Caco-2 (cell line): Measurements from ENCODE around the gene CD63. TPM values are rescaled to one million over a fixed set of nuclear protein-coding genes. Genes with fewer than 3 reads are reported as not detected.
"Not testable (repeated sequence)": the region's sequence is repeated elsewhere in the genome, so short reads cannot be mapped to it uniquely, and the experiment has no call there.

Experiments
- BruUV-seq: library from RNA; stranded (reverse); fragments of 400-500 nt; replicated peaks from 2 replicates; lab custom pipeline; 2021; lab: Mats Ljungman, UMichigan
- CTCF ChIA-PET: fragments of 300-600 bp; sonication (Branson Sonifier 250); formaldehyde crosslinking; loops from one replicate; lab custom pipeline; 2022; ENCODE audit warnings: antibody characterized with exemption; lab: Charles Lee
- POLR2A ChIA-PET: fragments of 300-600 bp; sonication (Branson Sonifier 250); formaldehyde crosslinking; loops from one replicate; lab custom pipeline; 2022; ENCODE audit warnings: antibody characterized with exemption; lab: Charles Lee
- DNase-seq, 2 experiments: peaks; one replicate each; pipeline versions ENCODE4 v3.0.0 to v3.0.0-alpha.2; 2020 to 2022
- H3K27me3 ChIP-seq: replicated peaks from 2 replicates; pipeline ENCODE4 v1.6.0; 2011; ENCODE audit warnings: low read length; ENCODE audit not compliant: control insufficient read depth, insufficient read depth
- H3K36me3 ChIP-seq: 2 replicates; pipeline ENCODE4 v1.5.1; 2011; ENCODE audit warnings: low read length; ENCODE audit not compliant: control insufficient read depth, insufficient read depth
- H3K4me1 ChIP-seq: fragments of 250-450 bp; sonication (Bioruptor Pico); 2 replicates; pipeline ENCODE4 v1.5.1; 2020; ENCODE audit warnings: mild to moderate bottlenecking
- H3K4me3 ChIP-seq: 2 replicates; pipeline ENCODE4 v1.5.1; 2011; ENCODE audit warnings: low read depth, mild to moderate bottlenecking, control low read depth, low read length
- H3K9me3 ChIP-seq: fragments of 250-450 bp; sonication (Bioruptor Pico); 2 replicates; pipeline ENCODE4 v1.5.1; 2020; ENCODE audit warnings: mild to moderate bottlenecking, moderate library complexity
- H3K27ac Mint-ChIP-seq: one replicate; pipeline ENCODE4 v1.8.0; 2022; ENCODE audit warnings: mixed read lengths; ENCODE audit not compliant: unreplicated experiment
- H3K27me3 Mint-ChIP-seq: one replicate; pipeline ENCODE4 v1.8.0; 2022; ENCODE audit warnings: mixed read lengths; ENCODE audit not compliant: insufficient read depth, unreplicated experiment
- H3K36me3 Mint-ChIP-seq: one replicate; pipeline ENCODE4 v1.8.0; 2022; ENCODE audit warnings: mild to moderate bottlenecking, mixed read lengths; ENCODE audit not compliant: insufficient read depth, unreplicated experiment
- H3K4me1 Mint-ChIP-seq: one replicate; pipeline ENCODE4 v1.8.0; 2022; ENCODE audit warnings: low read depth, mixed read lengths; ENCODE audit not compliant: unreplicated experiment
- H3K4me3 Mint-ChIP-seq: one replicate; pipeline ENCODE4 v1.8.0; 2022; ENCODE audit warnings: mild to moderate bottlenecking, moderate library complexity, mixed read lengths; ENCODE audit not compliant: unreplicated experiment
- H3K9me3 Mint-ChIP-seq: one replicate; pipeline ENCODE4 v1.8.0; 2022; ENCODE audit warnings: mixed read lengths; ENCODE audit not compliant: unreplicated experiment
- intact Hi-C: fragments of 100-400 bp; cut with micrococcal nuclease; formaldehyde crosslinking; loops from one replicate; pipeline ENCODE4 v1.10.0; 2022; ENCODE audit not compliant: unreplicated experiment
- total RNA-seq: library from RNA; stranded (reverse); gene quantifications from 2 replicates; pipeline ENCODE4 v1.2.3, GENCODE V29; 2022
- TF ChIP-seq, protein P1 (sequence below), 2 experiments: fragments of 200-600 bp in 1 of 2; IDR thresholded peaks; 1 replicate in 1 of 2; 2 replicates in 1 of 2; pipeline versions ENCODE4 v1.5.1 to v1.8.0; 2011 to 2022; ENCODE audit warnings: antibody characterized with exemption in 1 of 2, control low read depth in 1 of 2, inconsistent platforms in 1 of 2, low read depth in 1 of 2, low read length in 1 of 2, mild to moderate bottlenecking in 1 of 2, moderate library complexity in 1 of 2; ENCODE audit not compliant: insufficient read depth in 1 of 2, severe bottlenecking in 1 of 2, unreplicated experiment in 1 of 2

The CD63 gene
- total RNA-seq, 1 experiment from 2014 or later, result 947 TPM

GRCh38 chr12:55762646-55763045 lies 33.8 kb upstream of the CD63 start:
- H3K36me3 Mint-ChIP-seq, result peaks cover 72% of the 10 kb centered on the region
- H3K27me3 Mint-ChIP-seq, result no peaks in the 10 kb centered on the region
- H3K36me3 ChIP-seq, result peaks cover under 1% of the 10 kb centered on the region; the same call in 1 of the 2 replicates

DNA sequence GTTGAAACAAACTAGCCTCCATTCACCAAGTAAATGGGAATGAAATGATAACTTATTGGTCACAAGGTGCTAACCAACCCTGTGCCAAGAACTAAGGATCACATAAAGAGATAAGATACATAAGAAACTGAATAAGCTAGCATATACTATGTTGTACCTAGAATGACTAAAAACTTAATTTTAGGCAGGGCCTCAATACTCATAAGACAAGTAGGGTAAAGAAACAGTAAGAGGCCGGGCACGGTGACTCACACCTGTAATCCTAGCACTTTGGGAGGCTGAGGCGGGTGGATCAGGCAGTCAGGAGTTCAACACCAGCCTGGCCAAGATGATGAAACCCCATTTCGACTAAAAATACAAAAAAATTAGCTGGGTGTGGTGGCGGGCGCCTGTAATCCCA lies 31.9 kb upstream of the CD63 start:
- Histone ChIP-seq H3K36me3 (peaks cover 4% of the 10 kb centered on the region), H3K4me3 (no peak overlapping the region), H3K9me3 (no peaks in the 10 kb centered on the region), H3K4me1 (no peaks in the 10 kb centered on the region), H3K27me3 (no peaks in the 10 kb centered on the region)
- POLR2A ChIA-PET, result no interaction called here
- H3K27me3 Mint-ChIP-seq, result no peaks in the 10 kb centered on the region
- intact Hi-C loops, result no loop called here
- H3K4me3 Mint-ChIP-seq, result no peak overlapping the region
- H3K27ac Mint-ChIP-seq, result no peak overlapping the region
- CTCF ChIA-PET, result no interaction called here
- no TSS peak for BruUV-seq
- H3K4me1 Mint-ChIP-seq, result no peaks in the 10 kb centered on the region
- no peak for DNase-seq
- TF ChIP-seq, protein P1, sequence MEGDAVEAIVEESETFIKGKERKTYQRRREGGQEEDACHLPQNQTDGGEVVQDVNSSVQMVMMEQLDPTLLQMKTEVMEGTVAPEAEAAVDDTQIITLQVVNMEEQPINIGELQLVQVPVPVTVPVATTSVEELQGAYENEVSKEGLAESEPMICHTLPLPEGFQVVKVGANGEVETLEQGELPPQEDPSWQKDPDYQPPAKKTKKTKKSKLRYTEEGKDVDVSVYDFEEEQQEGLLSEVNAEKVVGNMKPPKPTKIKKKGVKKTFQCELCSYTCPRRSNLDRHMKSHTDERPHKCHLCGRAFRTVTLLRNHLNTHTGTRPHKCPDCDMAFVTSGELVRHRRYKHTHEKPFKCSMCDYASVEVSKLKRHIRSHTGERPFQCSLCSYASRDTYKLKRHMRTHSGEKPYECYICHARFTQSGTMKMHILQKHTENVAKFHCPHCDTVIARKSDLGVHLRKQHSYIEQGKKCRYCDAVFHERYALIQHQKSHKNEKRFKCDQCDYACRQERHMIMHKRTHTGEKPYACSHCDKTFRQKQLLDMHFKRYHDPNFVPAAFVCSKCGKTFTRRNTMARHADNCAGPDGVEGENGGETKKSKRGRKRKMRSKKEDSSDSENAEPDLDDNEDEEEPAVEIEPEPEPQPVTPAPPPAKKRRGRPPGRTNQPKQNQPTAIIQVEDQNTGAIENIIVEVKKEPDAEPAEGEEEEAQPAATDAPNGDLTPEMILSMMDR (IDR thresholded peaks at IDR 0.05; ENCODE audit: insufficient read depth in 1 of 2, low read depth in 1 of 2, low read length in 1 of 2, severe bottlenecking in 1 of 2, unreplicated experiment in 1 of 2), result no peak
- H3K36me3 Mint-ChIP-seq, result peaks cover 70% of the 10 kb centered on the region
- no peaks in the 10 kb centered on the region for H3K9me3 Mint-ChIP-seq

More at GRCh38 chr12:55762646-55763045, 33.8 kb upstream of the CD63 start:
- ChIA-PET POLR2A (no interaction called here), CTCF (no interaction called here)
- Mint-ChIP-seq H3K4me3 (no peak overlapping the region), H3K27ac (no peak overlapping the region), H3K4me1 (no peaks in the 10 kb centered on the region), H3K9me3 (no peaks in the 10 kb centered on the region)
- no peaks in the 10 kb centered on the region for H3K4me1 ChIP-seq
- TF ChIP-seq, protein P1 (IDR thresholded peaks at IDR 0.05; ENCODE audit: insufficient read depth in 1 of 2, low read depth in 1 of 2, low read length in 1 of 2, severe bottlenecking in 1 of 2, unreplicated experiment in 1 of 2), result no peak
- no TSS peak for BruUV-seq
- H3K4me3 ChIP-seq, result no peak overlapping the region
- intact Hi-C loops, result no loop called here
- no peaks in the 10 kb centered on the region for H3K27me3 ChIP-seq
- no peaks in the 10 kb centered on the region for H3K9me3 ChIP-seq
- DNase-seq, result no peak

DNA sequence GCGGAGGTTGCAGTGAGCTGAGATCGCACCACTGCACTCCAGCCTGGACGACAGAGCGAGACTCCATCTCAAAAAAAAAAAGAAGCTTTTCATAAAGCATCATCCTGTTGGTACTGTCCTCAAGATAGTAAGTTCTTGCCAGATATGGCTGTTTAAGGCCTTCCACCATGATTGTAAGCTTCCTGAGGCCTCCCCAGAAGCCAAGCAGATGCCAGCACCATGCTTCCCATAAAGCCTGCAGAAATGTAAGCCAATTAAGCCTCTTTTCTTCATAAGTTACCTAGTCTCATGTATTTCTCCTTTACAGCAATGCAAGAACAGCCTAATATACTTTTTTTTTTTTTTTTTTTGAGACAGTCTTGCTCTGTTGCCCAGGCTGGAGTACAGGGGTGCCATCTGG lies 29.8 kb upstream of the CD63 start:
- H3K27me3 Mint-ChIP-seq, H3K9me3 ChIP-seq, H3K4me1 Mint-ChIP-seq, H3K27ac Mint-ChIP-seq, H3K36me3 ChIP-seq, H3K4me1 ChIP-seq, BruUV-seq, H3K9me3 Mint-ChIP-seq, CTCF ChIA-PET, intact Hi-C loops, DNase-seq, H3K4me3 ChIP-seq, POLR2A ChIA-PET, H3K27me3 ChIP-seq, H3K4me3 Mint-ChIP-seq: not testable (repeated sequence)
- H3K36me3 Mint-ChIP-seq, result peaks cover 80% of the 10 kb centered on the region

DNA sequence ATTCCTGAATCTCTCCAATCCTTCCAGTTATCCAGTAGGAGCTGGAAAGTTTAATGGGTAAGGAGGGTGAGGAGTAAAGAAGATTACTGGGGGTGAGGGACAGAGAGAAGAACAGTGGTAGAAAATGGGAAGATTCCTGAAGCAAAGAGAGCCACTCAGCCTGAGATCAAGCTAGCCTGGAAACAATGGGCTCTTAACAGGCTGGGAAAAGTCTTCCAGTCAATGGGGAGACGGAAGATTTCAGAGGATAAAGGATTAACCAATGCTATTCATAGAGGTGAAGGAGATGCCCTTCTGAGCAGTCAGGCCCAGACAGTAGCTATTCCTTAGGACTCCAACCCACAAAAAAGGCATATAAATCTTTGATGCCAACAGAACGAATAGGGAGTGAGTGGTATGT lies 28.9 kb upstream of the CD63 start:
- peaks cover 89% of the 10 kb centered on the region for H3K36me3 Mint-ChIP-seq
- Histone ChIP-seq H3K9me3 (no peaks in the 10 kb centered on the region), H3K36me3 (peaks cover 4% of the 10 kb centered on the region), H3K27me3 (no peaks in the 10 kb centered on the region), H3K4me3 (no peak overlapping the region), H3K4me1 (no peaks in the 10 kb centered on the region)
- no peaks in the 10 kb centered on the region for H3K4me1 Mint-ChIP-seq
- no peaks in the 10 kb centered on the region for H3K27me3 Mint-ChIP-seq
- DNase-seq, result no peak
- CTCF ChIA-PET, result no interaction called here
- intact Hi-C loops, result no loop called here
- no peak overlapping the region for H3K27ac Mint-ChIP-seq
- H3K9me3 Mint-ChIP-seq, result no peaks in the 10 kb centered on the region
- TF ChIP-seq, protein P1 (IDR thresholded peaks at IDR 0.05; ENCODE audit: insufficient read depth in 1 of 2, low read depth in 1 of 2, low read length in 1 of 2, severe bottlenecking in 1 of 2, unreplicated experiment in 1 of 2), result no peak
- POLR2A ChIA-PET, result no interaction called here
- BruUV-seq, result no TSS peak
- H3K4me3 Mint-ChIP-seq, result no peak overlapping the region
